ENCODE results near the gene TMEM183A.

TMEM183A gene

DNA sequence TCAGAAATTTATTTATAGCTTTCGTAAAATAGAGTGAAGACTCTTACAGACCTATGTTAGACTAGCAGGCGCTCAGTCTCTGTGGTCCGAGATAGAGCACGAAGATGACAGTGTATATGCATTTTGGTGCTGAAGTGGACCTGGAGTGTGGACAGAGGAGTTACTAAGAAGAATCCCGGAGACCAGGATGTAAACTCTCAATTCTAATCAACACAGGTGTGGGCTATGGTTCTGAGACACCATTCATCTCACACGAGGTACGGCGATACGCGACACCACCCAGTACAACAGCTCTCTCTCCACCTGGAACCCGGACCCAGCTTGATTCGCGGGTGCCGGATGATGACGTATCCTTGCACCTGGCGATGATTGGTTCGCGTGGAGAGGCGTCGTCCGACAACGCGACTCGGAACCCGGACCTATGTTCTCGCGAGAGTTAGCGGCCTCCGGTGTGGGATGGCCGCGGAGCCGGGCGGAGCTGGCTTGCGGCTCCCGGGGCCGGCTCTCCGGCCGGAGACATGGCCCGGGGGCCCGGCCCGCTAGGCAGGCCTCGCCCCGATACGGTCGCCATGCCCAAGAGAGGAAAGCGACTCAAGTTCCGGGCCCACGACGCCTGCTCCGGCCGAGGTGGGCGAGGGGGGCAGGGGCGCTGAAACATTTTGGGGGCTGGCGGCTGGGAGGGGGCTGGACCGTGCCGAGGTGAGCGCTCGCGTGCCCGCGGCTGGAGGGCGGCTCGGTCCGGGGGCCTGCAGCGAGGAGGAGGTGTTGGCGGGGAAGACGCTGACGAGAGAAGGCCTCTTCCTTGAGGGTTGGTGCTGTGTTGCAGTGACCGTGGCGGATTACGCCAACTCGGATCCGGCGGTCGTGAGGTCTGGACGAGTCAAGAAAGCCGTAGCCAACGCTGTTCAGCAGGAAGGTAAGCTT is at the start of gene TMEM183A:
Gene TMEM183A, plus strand, starts transcription at position 427 of the 924 bp plus-strand sequence. Its CDS starts 92 bp downstream, at position 519.
- Mint-ChIP-seq H3K4me3 (peak within 1 kb of the TSS; percentile 85), H3K4me1 (ENCODE audit: low read depth) (peaks cover 40% of the 10 kb centered on the region), H3K27me3 (no peaks in the 10 kb centered on the region), H3K36me3 (ENCODE audit: low read depth) (peaks cover 59% of the 10 kb centered on the region), H3K9me3 (no peaks in the 10 kb centered on the region), H3K27ac (peak within 1 kb of the TSS; percentile 95)
- intact Hi-C loops (cut with micrococcal nuclease), result loop anchor here (2.0 to 5.0 kb wide), 2 partner anchors 40 to 118 kb away; partner anchors contain the start of genes CYB5R1 and RABIF

DNA sequence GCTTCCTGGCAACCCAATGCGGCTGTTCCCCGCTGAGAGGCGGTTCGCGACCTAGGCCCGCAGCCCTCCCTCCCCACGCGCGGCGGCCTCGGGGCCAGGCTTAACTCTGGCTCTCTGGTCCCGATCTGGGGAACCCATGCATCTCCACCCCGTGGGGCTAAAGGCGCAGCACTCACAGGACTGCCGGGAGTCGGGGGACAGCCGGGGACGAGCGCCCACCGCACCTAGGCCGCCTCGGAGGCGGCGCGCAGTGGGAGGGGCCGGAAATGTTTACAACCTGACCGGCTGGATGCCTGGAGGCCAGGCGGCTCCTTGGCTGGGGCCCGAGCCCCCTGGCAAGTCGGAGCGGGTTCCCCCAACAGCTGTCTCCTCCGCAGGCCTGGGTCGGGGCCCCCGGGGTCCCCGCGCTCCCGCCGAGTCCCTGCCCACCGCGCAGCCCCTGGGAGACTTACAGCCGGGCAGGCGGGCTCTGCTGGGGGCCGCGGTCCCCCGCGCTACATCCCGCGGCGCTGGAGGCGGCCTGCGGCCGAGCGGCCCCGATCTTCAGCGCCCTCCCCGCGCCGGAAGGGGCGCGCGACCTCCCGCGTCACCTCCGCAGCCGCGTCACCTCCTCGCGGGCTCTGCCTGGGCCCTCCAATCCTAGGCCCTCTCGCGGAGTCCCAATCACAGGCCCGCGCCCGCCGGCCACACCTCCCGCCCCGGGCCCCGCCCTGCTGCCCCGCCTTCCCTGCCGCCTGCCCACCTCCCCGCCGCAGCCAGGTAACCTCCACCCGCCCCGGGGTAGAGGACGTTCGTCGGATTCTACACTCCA is 49.2 kb upstream of the TMEM183A start, which contains the start of gene ADIPOR1:
Gene ADIPOR1, minus strand, starts transcription at position 580 of the 811 bp plus-strand sequence. CDS start 7,242 bp downstream, outside the sequence.
- no peaks in the 10 kb centered on the region for H3K9me3 Mint-ChIP-seq
- peaks cover 50% of the 10 kb centered on the region for H3K4me1 Mint-ChIP-seq (ENCODE audit: low read depth)
- H3K27me3 Mint-ChIP-seq, result no peaks in the 10 kb centered on the region
- H3K36me3 Mint-ChIP-seq (ENCODE audit: low read depth), result peaks cover 56% of the 10 kb centered on the region
- intact Hi-C loops (cut with micrococcal nuclease), result loop anchor here (1.0 kb wide), 1 partner anchor 9 kb away; the partner anchor contains the start of gene CYB5R1
- H3K4me3 Mint-ChIP-seq, result peak within 1 kb of the TSS; percentile 86
- peak within 1 kb of the TSS; percentile 86 for H3K27ac Mint-ChIP-seq

GRCh38 chr1:202958544-202959275 is 48.5 kb upstream of the TMEM183A start:
- peak overlapping the region; percentile 86 for H3K27ac Mint-ChIP-seq
- H3K4me3 Mint-ChIP-seq, result peak overlapping the region; percentile 86
- H3K36me3 Mint-ChIP-seq (ENCODE audit: low read depth), result peaks cover 63% of the 10 kb centered on the region
- no peaks in the 10 kb centered on the region for H3K9me3 Mint-ChIP-seq
- intact Hi-C loops (cut with micrococcal nuclease), result loop anchor here (1.0 kb wide), 1 partner anchor 9 kb away; the partner anchor contains the start of gene CYB5R1
- H3K4me1 Mint-ChIP-seq (ENCODE audit: low read depth), result peaks cover 45% of the 10 kb centered on the region
- no peaks in the 10 kb centered on the region for H3K27me3 Mint-ChIP-seq

- Mint-ChIP-seq H3K9me3 (no peaks in the 10 kb centered on the region), H3K4me3 (no peak overlapping the region), H3K27me3 (no peaks in the 10 kb centered on the region), H3K36me3 (ENCODE audit: low read depth) (peaks cover 63% of the 10 kb centered on the region), H3K4me1 (ENCODE audit: low read depth) (peaks cover 41% of the 10 kb centered on the region), H3K27ac (no peak overlapping the region)
- intact Hi-C loops (cut with micrococcal nuclease), result no loop called here
Measured at GRCh38 chr1:202959276-202959620, 47.9 kb upstream of the TMEM183A start.

GRCh38 chr1:202961220-202961880 is 45.8 kb upstream of the TMEM183A start:
- intact Hi-C loops (cut with micrococcal nuclease), result no loop called here
- no peak overlapping the region for H3K4me3 Mint-ChIP-seq
- H3K27me3 Mint-ChIP-seq, result no peaks in the 10 kb centered on the region
- peaks cover 46% of the 10 kb centered on the region for H3K4me1 Mint-ChIP-seq (ENCODE audit: low read depth)
- H3K27ac Mint-ChIP-seq, result no peak overlapping the region
- peaks cover 68% of the 10 kb centered on the region for H3K36me3 Mint-ChIP-seq (ENCODE audit: low read depth)
- H3K9me3 Mint-ChIP-seq, result no peaks in the 10 kb centered on the region

- no peaks in the 10 kb centered on the region for H3K9me3 Mint-ChIP-seq
- intact Hi-C loops (cut with micrococcal nuclease), result loop anchor here (5.0 kb wide), 2 partner anchors 38 to 42 kb away; partner anchors contain the start of genes KLHL12 and TMEM183A
- peaks cover 50% of the 10 kb centered on the region for H3K4me1 Mint-ChIP-seq (ENCODE audit: low read depth)
- no peak overlapping the region for H3K4me3 Mint-ChIP-seq
- no peak overlapping the region for H3K27ac Mint-ChIP-seq
- no peaks in the 10 kb centered on the region for H3K27me3 Mint-ChIP-seq
- H3K36me3 Mint-ChIP-seq (ENCODE audit: low read depth), result peaks cover 66% of the 10 kb centered on the region
Measured at GRCh38 chr1:202964791-202965410, 42.3 kb upstream of the TMEM183A start.

DNA sequence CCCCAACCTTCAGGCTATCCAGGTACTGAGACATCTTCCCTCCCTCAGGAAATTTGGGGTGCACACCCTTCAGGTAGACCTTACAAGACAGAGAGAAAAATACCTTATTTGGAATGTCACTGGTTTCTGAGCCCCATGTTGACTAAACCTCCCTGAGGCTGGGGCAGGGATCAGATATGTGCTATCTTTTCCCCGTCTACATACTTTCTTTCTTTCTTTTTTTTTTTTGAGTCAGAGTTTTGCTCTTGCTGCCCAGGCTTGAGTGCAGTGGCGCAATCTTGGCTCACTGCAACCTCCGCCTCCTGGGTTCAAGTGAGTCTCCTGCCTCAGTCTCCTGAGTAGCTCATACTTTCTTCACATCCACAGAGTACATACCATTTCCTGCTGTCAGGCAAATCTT is 41.8 kb upstream of the TMEM183A start:
- Mint-ChIP-seq H3K27ac (no peak overlapping the region), H3K27me3 (no peaks in the 10 kb centered on the region), H3K4me3 (no peak overlapping the region), H3K36me3 (ENCODE audit: low read depth) (peaks cover 63% of the 10 kb centered on the region), H3K9me3 (no peaks in the 10 kb centered on the region), H3K4me1 (ENCODE audit: low read depth) (peaks cover 55% of the 10 kb centered on the region)
- intact Hi-C loops (cut with micrococcal nuclease), result loop anchor here (5.0 kb wide), 2 partner anchors 38 to 42 kb away; partner anchors contain the start of genes KLHL12 and TMEM183A

DNA sequence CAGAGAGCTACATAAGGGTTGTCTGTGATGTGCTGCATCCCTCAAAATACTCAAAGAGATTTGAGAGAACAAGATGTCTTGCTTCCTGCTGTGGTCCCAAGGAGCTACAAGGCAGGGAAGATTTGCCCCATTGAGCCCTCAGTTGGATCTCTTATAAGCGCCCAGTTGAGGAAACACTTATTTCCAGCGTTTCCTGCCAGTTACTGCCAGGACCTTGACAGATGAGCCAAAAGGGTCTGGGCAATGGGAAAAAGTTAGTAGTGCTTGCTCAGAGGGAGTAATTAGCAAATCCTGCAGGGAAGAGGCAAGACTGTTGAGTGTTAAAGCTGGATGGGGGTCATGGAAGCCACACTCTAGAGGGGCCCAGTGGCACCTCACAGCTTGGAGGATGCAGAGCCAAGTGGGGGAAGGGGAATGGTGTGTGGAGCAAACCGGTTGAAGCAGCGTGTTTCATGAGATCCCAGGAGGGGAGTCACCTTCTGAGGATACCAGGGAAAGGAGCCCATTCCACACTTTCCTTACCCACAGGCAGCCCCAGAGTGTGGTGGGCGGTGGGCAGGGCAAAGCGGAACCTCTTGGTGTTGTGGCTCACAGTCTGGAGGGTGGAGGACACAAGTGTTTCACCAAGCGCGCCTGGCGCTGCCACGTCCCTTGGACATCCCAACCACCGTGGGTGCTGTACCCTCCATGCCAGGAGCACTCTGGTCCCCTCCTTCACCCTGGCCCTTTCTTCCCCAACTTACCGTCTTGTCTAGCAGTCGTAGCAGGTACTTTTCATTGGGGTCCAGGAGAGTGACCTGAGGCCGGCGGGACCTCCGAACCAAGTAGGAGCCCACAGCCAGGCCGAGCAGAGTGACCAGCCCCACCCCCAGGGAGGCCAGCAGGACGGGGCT is 40.9 kb upstream of the TMEM183A start:
- intact Hi-C loops (cut with micrococcal nuclease), result loop anchor here (5.0 kb wide), 2 partner anchors 39 to 41 kb away; partner anchors contain the start of genes KLHL12 and TMEM183A

DNA sequence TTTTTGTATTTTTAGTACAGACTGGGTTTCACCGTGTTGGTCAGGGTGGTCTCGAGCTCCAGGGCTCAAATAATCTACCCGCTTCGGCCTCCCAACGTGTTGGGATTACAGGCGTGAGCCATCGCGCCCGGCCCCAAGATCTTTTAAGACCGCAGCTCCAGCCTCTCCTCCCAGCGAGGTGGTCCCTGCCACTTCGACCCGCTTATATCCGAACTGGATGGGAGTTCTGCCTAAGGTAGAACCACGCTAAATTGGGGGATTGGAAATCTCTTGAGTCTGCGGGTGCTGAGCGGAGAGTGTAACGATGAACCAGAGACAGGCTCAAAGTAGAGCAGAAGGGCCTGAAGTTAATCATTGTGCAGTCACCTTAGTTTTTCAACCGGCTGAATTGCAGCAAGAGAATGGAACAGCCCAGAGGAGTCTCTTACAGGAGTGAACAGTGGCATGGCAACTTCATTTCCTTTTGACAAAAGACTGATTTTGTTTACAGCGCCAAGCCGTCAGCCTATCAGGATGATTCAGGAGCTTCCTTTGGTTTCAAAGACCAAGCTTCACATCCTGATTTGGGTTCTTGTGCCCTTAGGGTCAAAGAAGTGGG is 39.4 kb upstream of the TMEM183A start:
- H3K27me3 Mint-ChIP-seq, result no peaks in the 10 kb centered on the region
- H3K9me3 Mint-ChIP-seq, result no peaks in the 10 kb centered on the region
- H3K4me1 Mint-ChIP-seq (ENCODE audit: low read depth), result peaks cover 56% of the 10 kb centered on the region
- H3K36me3 Mint-ChIP-seq (ENCODE audit: low read depth), result peaks cover 39% of the 10 kb centered on the region
- intact Hi-C loops (cut with micrococcal nuclease), result loop anchor here (1.0 to 5.0 kb wide), 4 partner anchors 9 to 79 kb away; partner anchors contain the start of genes ADIPOR1, KLHL12, RABIF and TMEM183A
- H3K27ac Mint-ChIP-seq, result peak overlapping the region; percentile 94
- H3K4me3 Mint-ChIP-seq, result peak overlapping the region; percentile 81

More for the DNA sequence above, 40.9 kb upstream of the TMEM183A start:
- Mint-ChIP-seq H3K27ac (peak overlapping the region; percentile 94), H3K4me1 (ENCODE audit: low read depth) (peaks cover 59% of the 10 kb centered on the region), H3K36me3 (ENCODE audit: low read depth) (peaks cover 54% of the 10 kb centered on the region), H3K9me3 (no peaks in the 10 kb centered on the region), H3K4me3 (peak overlapping the region; percentile 85), H3K27me3 (no peaks in the 10 kb centered on the region)

GRCh38 chr1:202968351-202968750 is 38.8 kb upstream of the TMEM183A start:
- Mint-ChIP-seq H3K27ac (peak overlapping the region; percentile 94), H3K4me3 (peak overlapping the region; percentile 39), H3K27me3 (no peaks in the 10 kb centered on the region), H3K36me3 (ENCODE audit: low read depth) (peaks cover 33% of the 10 kb centered on the region), H3K4me1 (ENCODE audit: low read depth) (peaks cover 53% of the 10 kb centered on the region), H3K9me3 (no peaks in the 10 kb centered on the region)
- intact Hi-C loops (cut with micrococcal nuclease), result loop anchor here (2.0 to 5.0 kb wide), 3 partner anchors 39 to 80 kb away; partner anchors contain the start of genes KLHL12, RABIF and TMEM183A

- Mint-ChIP-seq H3K9me3 (no peaks in the 10 kb centered on the region), H3K36me3 (ENCODE audit: low read depth) (peaks cover 28% of the 10 kb centered on the region), H3K27ac (peak overlapping the region; percentile 94), H3K4me1 (ENCODE audit: low read depth) (peaks cover 53% of the 10 kb centered on the region), H3K4me3 (peak overlapping the region; percentile 39), H3K27me3 (no peaks in the 10 kb centered on the region)
- intact Hi-C loops (cut with micrococcal nuclease), result loop anchor here (1.0 to 5.0 kb wide), 4 partner anchors 17 to 80 kb away; partner anchors contain the start of genes KLHL12, RABIF and TMEM183A
Measured at GRCh38 chr1:202968895-202969295, 38.3 kb upstream of the TMEM183A start.

Data from dendritic cell treated with granulocyte-macrophage colony-stimulating factor and Interleukin-4, amounts not matched to agents 40 ng/mL and 50 ng/mL, for 4 days (primary cell).